Stimulated activated CD4-positive, alpha-beta T cell treated with anti-CD3 and anti-CD28 coated beads, Interleukin-4, amount 100 ng/mL, for 4 hours (primary cell): ENCODE results near the gene CHD8.

Source experiments
- DNase-seq, 2 experiments: peaks; one replicate each; pipeline ENCODE4 v3.0.0-alpha.2; 2020

The CHD8 gene

GRCh38 chr14:21356511-21356910 is 99.4 kb downstream of the CHD8 start:
- no peak for DNase-seq

- DNase-seq = no peak
Observed at GRCh38 chr14:21352587-21352986, 103.3 kb downstream of the CHD8 start.

- no peak for DNase-seq
Observed at GRCh38 chr14:21350539-21350938, 105.4 kb downstream of the CHD8 start.

DNA sequence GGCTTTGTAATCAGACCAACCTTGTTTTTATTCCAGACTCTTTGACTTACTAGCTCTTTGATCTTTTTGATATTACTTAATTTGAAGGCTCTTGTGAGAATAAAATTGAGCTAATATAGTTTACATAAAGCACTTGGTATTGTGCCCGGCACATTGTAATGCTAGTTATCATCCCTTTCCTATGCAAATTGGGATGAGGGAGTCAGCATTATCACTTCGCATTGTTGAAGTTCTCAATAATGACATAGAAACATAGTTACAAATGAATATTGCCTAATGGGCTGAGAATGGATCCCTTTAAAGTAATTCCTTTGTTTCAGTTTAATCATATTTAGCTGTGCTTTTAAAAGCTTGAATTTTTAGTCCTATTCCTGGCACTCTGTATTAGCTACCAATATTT is 108.7 kb downstream of the CHD8 start:
- DNase-seq = no peak

DNA sequence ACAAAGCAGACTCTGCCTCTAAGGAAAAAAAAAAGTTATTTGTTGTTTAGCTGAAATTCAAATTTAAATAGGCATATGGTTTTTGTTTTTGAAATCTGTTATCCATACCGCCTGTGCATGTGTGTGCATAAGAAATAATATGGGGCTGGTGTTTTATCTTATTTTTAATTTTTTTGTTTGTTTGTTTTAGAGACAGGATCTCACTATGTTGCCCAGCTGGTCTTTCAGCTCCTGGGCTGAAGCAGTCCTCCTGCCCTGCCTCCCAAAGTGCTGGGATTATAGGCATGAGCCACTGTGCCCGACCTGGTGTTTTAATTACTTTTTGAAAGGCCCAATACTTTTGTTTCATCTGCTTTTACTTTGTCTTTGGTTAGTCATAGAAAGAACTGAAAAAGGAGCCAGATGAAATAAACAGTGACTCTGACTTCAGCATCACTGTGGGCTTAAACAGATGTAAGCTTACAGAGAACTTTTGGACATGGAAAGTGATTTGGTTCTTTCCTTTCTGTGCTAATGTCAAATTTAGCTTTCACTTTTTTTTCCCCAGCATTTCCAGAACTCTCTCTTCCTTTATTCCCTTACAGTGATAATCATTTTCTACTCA is 109.3 kb downstream of the CHD8 start:
- DNase-seq = no peak

DNA sequence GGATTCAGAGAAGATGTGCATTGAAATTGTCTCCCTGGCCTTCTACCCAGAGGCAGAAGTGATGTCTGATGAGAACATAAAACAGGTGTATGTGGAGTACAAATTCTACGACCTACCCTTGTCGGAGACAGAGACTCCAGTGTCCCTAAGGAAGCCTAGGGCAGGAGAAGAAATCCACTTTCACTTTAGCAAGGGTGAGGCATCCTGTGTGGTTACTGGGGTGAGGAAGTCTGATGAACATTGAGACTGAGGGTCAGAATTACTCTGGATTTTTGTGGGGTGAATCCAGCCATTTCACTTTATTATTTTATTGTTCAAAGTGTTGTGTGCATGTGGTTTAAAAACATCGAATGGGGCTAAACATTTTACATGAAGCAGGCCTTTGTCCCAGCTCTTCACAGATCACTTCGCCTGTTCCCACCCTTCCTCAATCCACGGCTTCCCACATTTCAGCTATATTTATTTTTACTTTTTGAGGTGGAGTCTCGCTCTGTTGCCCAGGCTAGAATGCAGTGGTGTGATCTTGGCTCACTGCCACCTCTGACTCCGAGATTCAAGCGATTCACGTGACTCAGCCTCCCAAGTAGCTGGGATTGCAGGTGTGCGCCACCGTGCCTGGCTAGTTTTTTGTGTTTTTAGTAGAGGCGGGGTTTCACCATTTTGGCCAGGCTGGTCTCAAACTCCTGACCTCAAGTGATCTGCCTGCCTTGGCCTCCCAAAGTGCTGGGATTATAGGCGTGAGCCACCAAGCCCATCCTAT is 112.7 kb downstream of the CHD8 start:
- no peak for DNase-seq
